HG02623 (cell line): ENCODE results near the gene SOCS3.
A peak's percentile ranks its signal among the peaks of the same experiment; 100 is the strongest.

Source experiments
- ATAC-seq: cut with Tn5 transposase; IDR thresholded peaks from one replicate; pipeline ENCODE4 v1.9.1; 2021; ENCODE audit warnings: moderate library complexity; ENCODE audit not compliant: unreplicated experiment

The SOCS3 gene, protein sequence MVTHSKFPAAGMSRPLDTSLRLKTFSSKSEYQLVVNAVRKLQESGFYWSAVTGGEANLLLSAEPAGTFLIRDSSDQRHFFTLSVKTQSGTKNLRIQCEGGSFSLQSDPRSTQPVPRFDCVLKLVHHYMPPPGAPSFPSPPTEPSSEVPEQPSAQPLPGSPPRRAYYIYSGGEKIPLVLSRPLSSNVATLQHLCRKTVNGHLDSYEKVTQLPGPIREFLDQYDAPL

DNA sequence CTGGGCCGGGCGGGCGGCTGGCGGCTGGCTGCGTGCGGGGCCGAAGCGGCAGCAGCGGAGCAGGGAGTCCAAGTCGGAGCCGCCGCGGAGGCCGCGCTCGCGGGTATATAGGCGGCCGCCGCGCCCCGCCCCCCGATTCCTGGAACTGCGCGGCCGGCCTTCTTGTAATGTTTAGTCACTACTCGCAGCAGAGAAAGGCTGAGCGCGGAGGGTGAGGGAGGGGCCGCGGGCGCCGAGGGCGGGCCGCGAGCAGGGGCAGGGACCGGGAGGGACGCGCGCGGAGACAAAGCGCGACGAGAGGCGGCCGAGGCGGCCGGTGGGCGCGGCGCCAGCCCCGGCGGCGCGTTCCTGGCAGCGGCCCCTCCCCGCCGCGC is at the start of gene SOCS3:
Gene SOCS3 (minus strand): TSS at position 81 of the 374 bp plus-strand sequence. CDS start 982 bp downstream, outside the sequence.
- ATAC-seq = peak; percentile 38

GRCh38 chr17:78409191-78409928 is 49.5 kb upstream of the SOCS3 start:
- ATAC-seq = no peak

DNA sequence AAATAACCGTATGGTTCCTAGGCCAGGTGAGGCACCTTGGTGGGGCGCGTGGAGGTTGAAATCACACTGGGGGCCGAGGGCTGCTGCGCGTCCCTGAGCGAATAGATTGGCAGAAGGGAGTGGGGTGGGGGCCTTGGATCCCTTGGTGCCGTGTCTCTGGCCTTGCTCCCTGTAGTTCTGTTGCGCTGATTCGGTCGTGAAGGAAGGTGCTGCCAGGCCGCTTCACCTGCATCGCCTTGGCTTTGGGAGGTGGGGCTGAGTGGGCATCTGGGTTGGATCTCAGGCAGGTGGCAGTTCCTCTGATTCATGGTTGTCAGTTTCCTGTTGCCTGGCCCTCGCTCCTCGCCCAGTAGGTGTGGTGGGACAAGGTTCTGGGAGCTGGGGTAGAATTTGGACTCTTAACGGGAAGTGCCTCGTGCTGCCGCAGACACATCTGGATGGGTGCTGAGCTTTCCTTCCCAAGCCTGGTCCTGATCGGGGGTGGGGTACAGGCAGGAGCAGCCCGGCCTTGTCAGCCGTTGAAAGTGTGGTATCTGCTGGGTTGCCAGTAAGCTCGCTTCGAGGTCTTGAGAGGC is 48.7 kb upstream of the SOCS3 start:
- ATAC-seq = no peak

DNA sequence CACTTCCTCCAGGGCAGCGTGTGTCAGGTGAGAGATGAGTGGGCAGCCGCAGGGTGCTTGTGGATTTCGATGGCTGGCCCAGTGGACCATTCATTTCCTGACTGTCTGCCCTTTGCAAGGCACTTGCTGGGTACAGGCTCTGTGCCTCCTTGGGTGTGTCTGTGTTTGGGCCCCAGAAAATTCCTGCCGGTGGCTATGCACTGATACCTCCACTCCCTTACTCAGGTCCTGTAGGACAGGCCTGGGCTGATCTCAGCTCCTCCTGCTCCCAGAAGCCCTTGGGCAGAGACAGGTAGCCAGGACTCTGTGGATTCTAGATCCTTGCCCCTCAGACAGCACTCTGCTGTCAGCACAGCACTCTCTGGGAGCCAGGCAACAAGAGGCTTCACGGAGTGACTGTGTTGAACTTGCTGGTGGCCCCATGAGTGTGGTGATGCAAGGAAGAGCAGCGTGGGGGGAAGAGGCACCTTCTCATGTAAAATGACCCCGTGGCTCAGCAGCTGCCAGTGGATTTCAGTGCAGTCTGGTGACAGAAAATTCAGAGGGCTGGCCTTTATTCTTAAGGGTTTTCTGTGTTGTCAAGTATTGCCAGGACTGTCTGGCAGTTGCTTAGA is 47.6 kb upstream of the SOCS3 start:
- ATAC-seq = no peak

GRCh38 chr17:78406920-78407319 is 47.0 kb upstream of the SOCS3 start:
- ATAC-seq = no peak

- no peak for ATAC-seq
Measured at GRCh38 chr17:78406396-78406795, 46.5 kb upstream of the SOCS3 start.

- no peak for ATAC-seq
Measured at GRCh38 chr17:78403822-78404221, 43.9 kb upstream of the SOCS3 start.

- ATAC-seq = no peak
Measured at GRCh38 chr17:78401891-78402290, 42.0 kb upstream of the SOCS3 start.

DNA sequence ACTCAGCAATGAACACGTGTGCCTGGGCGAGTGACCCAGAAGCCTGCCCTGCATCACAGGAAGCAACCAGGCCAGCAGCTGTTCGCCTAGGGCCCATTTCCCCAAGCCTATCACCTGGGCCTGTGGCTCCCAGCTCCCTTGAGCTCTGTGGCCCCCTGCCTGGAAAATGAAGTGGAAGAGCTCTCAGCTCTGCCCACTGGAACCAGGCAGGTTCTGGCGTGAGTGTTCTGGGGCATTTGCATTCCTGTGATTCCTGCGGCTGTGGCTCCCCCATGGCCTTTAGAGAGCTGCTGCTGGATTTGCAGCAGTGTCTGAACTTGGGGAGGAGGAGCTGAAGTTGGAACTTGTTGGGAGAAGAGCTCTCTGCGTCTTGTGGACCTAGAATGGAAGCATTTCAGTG is 41.4 kb upstream of the SOCS3 start:
- no peak for ATAC-seq

- ATAC-seq = no peak
Measured at GRCh38 chr17:78400581-78401240, 40.8 kb upstream of the SOCS3 start.

DNA sequence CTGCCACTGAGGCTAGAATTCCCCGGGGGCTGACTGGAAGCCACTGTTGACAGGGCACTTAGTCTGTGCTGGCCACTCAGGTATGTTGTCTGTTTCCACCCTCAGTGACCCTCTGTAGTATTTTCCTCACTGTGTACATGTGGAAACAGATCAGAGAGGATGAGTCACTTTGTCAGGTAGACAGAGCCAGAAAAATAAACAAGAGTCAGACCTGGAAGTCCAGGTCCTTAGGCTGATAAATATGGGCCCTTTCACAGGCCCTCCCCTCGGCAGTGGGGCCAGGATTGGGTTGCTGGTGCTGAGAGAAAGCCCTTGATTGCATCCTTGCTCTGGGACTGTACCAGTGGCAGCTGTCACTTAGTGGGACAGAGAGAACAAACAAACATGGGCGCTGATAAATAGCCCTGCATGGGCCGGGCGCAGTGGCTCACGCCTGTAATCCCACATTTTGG is 39.8 kb upstream of the SOCS3 start:
- no peak for ATAC-seq

DNA sequence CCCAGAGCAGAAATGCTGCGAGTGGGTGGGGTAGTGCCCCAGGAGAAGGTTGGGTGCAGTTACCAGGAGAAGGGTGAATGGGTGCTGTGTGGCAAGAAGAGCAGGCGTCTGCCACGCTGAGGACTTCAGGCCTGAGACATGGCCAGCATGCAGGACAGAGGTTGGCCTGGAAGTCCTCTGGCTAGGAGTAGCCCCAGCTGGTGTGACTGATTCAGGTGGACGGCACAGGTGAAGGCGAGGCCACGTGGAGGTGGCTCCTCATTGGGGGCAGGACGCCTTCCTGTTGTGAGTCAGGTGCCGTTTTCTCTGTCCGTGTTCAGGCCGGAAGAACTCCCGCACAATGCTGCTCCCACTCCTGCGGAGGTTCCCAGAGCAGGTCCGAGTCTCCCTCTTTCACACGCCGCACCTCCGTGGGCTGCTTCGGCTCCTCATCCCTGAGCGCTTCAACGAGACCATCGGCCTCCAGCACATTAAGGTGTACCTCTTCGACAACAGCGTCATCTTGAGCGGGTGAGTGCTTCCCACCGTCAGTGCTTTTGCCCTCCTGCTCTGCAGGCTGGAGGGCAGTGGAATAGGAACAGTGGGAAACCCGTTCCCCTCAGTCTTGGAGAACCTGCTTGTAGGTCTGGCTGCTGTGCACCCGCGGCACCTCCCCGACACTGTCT is 39.3 kb upstream of the SOCS3 start:
- no peak for ATAC-seq

DNA sequence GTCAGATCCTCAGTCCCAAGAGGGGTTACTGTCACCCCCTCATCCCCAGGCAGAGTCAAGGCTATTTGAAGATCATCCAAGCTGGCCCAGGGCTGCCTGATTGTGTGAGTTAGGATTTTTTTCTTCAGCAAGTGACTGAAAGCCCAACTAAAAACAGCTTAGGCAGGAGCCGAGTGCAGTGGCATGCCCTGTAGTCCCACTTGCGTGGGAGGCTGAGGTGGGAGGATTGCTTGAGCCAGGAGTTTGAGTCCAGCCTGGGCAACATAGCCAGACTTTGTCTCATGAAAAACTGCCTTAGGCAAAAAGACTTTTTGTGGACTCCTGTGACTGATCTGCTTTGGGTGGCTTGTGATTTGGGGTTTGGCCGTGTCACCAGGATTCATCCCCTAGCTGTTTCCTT is 38.5 kb upstream of the SOCS3 start:
- ATAC-seq = no peak

DNA sequence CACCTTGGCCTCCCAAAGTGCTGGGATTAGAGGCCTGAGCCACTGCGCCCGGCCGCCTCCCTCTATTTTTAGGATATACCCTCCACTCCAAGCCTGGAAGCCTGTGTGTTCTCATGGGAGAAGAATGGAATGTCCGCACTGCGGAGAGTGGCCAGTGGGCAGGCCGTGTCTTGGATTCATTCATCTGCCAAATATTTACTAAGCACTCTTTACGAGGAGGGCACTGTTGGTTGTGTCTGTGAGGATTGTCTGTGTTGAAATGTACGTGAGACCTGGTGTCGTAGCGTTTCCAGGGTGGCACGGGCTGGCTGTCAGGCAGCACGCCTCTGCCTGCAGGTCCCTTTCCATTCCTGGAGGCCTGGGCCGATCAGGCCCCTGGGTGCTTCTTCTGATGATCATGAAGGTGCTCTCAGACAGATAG is 37.8 kb upstream of the SOCS3 start:
- no peak for ATAC-seq

GRCh38 chr17:78396441-78397337 is 36.8 kb upstream of the SOCS3 start:
- no peak for ATAC-seq

GRCh38 chr17:78395155-78395554 is 35.3 kb upstream of the SOCS3 start:
- no peak for ATAC-seq

DNA sequence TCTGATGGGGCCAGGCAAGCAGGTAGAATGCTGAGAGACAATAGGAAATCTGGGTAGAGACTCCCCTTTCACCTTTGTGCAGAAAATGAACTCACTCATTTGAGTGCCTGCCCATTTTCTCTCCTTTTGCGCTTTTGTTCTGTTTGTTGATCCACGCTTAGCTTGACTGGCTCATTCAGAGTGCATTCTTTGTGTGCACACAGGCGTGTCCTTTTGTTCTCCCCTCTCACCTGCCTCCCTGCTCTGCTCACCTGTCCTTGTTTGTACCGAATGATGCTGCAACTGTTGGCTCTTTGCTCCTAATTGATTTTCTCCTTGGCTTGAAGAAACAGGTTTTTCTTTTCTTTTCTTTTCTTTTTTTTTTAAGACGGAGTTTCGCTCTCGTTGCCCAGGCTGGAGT is 34.3 kb upstream of the SOCS3 start:
- no peak for ATAC-seq

GRCh38 chr17:78393575-78393974 is 33.7 kb upstream of the SOCS3 start:
- ATAC-seq = no peak

DNA sequence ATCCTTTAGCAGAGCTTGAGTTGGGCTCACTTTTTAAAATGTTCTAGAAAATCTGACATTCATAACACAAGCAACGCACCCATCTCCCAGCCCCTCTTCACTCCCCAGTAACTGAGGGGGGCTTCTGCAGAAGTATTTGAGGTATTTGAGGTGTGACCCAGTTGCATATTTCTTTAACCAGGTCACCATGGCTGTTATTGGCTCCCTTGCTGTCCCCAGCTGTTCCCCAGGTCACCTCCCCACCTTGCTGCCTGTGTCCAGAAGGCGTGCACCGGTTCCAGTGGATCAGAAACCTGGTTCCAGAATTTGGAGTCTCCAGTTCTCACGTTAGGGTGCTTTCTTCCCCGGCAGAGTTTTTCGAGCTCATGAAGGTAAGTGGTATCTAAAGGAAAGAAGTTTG is 32.4 kb upstream of the SOCS3 start:
- no peak for ATAC-seq

- no peak for ATAC-seq
Measured at GRCh38 chr17:78391843-78392242, 32.0 kb upstream of the SOCS3 start.
